Anterior cingulate cortex (tissue), 58 donors: ENCODE results near the gene SLIT3.
"Not testable (repeated sequence)": the region's sequence is repeated elsewhere in the genome, so short reads cannot be mapped to it uniquely, and the experiment has no call there.

Experiments used
- DNase-seq, 58 donors: peaks; one replicate each; lab custom pipeline; 2025; lab: John Stamatoyannopoulos, UW

Gene SLIT3

DNA sequence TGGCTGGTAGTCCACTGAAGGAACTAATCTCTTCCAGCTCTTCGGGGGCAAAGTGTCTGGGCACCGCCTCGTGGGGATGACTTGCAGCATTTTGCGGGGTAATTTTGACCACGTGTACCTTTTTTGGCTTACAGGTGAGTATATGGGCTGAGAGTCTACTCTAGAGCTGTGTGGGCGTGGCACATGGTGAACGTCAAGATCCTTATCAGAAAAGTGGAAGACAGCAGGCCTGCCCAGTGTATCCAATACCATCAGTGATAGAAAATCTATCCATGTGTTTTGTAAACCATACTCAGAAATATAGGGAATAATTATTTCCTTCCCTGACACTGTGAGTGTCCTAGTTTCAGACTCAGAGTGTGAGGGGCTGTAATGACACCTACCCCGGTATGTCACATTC, 148.5 kb downstream of the SLIT3 start:
- no peak for DNase-seq

DNA sequence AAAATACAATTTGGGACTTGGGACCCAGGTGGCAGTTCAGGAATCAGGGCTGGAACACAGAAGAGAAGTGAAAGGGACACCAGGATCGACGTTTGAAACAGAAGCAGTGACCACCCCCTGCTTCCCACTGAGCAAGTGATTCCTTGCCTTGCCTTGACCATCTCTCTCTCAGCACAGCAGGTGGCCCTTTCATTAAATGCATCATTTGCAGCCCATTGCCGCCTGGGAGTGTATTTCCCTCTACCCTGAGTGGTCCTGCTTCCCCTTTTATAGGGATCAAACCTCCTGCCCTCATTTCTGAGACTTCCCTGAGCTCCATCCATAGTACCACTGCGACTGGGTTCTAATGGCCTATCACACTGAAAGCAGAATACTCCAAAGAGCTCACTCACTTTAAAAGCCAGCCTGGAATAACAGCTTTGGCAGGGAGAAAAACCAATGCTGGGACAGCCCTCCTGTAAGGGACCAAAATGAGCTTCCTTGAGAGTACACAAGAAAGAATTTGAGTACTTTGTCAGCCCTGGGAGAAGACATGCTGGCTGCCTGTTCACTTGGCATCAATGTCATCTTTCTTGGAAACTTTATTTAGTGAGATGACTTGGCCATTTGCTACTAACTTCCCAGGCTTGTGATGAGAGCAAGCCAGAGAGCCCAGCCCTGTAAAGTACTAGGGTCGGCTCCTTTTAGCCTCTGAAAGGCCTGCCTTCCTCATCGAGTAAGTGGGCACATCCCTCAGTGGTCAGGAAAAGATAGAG, 149.7 kb downstream of the SLIT3 start:
- DNase-seq = no peak

DNA sequence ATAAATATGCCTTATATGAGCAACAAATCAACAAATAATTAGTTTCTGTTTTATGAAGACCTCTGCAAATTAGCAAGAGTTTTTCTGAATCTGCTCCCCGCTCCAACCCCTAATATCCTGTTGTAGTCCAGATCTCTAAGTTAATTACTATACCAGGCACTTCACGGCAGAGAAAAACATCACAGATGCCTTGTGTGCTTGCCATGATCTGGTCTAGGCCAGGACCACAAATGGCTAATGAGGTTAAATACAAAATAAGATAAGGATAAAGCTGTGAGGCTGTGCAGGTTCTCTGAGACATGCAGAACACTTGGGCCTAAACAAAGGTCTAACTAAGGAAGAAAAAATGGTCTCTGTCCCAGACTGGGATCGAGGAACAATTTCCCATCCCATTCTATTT, 150.8 kb downstream of the SLIT3 start:
- DNase-seq = no peak

DNA sequence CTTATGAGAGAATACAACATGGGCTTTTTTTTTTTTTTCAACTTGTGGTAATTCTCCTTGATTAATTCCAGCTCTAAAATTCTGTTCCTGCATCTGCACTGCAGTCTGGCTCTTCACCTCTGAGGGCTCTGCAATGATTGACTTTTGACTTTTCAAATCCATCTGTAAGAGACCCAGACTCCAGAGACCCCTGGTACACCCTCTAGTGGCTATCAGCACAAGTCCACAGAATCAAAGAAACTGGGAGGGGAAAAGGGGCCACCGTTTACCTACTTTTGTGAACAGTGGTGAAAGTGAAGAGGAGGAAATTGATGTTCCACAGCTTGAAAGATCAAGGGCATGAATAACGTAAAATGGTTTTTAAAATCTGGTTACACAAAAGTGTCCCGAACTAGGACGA, 151.6 kb downstream of the SLIT3 start:
- DNase-seq = no peak

DNA sequence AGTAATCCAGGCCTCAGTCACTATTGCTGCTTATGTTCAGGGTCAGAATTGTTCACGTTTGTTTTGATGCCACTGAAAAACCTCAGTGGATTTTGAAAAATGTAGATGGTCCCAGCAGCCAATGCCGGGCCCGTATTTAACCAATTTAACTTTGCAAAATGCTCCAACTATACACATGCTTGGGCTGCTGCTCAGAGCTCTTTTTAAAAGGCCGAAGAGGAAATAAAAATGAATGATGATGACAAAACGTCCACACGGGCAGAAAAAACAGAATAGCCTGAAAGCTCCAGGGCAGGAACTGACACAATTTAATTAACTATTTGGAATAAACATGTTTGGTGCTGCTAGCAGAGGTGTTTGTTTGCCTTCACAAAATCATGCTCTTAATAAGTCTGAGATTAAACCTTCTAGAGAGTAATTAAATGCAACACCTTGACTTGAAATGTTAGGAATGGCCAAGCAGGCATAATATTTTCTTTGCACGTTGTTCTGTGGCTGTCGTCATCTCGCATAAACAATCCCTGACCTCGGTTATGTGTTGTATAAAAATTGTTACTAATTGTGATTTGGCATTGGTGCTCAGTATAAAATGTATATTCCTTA, 152.7 kb downstream of the SLIT3 start:
- DNase-seq = no peak

DNA sequence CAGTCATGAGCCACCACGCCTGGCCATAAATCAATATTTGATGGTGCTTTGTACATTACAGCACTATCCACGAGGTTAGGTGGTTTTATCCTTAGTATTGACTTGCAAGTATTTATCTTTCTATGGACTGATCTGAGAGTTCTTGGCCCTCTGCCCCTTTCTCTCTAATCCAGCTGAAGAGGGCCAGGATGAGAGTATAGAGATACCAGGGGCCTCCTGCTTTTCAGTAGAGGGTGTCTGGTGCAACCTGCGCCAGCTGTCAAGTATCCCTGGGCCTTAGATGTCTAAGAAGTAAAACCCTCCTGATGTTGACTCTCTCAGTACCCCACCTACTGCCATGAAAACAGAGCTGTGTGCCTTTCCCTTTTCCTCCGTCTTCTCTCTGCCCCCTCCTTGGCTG, 153.4 kb downstream of the SLIT3 start:
- no peak for DNase-seq

DNA sequence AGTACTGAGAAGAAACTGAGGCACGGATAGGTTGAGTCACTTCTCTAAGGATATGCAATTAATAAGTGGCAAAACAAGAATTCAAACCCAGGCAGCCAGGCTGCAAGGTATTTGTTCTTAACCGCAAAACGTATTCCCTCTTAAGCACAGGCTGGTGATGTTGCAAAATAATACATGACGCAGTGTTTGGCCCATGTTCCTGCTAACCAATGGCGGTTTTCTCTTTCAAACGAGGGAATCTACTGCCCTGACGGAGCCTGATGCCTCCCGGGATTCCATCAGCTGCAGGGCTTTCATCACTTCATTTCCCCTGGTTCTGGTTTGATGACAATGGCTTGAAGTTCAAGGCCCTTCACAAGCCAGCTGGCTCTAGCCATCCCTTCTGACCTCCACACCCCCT, 154.8 kb downstream of the SLIT3 start:
- DNase-seq = no peak

DNA sequence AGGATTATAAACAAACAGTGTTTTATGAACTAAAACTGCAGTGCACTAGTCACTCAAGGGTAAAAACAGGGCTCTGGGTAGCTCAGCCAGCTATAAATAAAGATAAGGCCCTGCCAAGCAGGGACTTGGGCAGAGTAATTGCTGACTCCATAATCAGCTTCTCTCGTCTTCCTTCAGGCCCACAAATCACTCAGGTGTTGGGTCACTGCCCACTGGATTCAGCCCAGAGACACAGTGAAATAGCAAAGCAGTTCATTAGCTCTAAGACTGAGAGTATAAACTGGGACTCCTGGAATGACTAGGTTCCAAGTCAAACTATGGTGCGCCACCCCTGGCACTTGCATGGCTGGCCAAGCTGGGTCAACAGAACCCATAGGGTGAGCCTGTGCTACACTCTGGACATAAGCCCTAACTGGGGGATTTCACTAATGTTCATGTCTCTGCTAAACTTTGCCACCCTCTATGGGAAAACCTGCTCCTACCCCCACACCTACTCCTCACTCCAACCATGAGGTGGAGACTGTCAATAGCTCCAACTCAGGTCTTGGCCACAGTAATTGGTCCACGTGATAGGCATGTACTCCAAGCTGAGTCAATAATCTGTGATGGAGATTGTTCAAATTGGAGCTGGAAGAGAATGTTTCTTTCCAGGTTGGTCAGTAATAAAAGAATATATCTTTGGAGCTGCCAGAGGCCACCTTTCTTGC, 158.5 kb downstream of the SLIT3 start:
- DNase-seq = no peak

DNA sequence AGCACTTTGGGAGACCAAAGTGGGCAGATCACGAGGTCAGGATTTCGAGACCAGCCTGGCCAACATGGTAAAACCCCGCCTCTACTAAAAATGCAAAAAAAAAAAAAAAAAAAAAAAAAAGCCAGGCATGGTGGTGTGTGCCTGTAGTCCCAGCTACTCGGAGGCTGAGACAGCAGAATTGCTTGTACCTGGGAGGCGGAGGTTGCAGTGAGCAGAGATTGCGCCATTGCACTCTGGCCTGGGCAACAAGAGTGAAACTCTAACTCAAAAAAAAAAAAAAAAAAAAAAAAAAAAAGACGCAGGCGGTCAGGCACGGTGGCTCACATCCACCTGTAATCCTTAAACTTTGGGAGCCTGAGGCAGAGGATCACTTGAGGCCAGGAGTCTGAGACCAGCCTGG, 160.7 kb downstream of the SLIT3 start:
- DNase-seq = not testable (repeated sequence)

DNA sequence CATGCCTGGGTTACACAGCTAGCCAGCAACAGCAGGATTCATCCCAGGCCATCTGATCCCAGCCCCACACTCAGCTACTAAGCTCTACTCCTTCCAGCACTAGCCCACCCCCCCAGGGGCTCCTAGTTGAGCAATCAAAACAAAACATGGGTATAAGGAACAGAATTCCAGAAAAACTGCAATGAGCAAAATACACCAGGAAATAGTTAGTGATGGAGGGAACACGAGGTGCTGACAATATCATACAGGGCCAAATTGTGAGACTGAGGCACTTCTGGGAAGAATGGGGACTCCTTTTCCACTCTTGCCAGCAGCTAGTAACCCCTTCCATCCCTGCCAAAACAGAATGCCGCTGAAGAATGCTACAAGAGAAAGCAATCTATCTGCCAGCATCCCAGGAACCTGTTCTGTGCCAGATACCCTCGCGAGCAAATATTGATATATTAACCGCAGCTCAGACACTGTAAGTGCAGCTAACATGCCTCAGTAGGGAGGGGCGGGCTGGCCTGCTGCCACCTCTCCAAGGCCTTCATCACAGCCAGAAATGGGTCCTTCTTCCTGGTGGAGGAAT, 161.4 kb downstream of the SLIT3 start:
- no peak for DNase-seq

DNA sequence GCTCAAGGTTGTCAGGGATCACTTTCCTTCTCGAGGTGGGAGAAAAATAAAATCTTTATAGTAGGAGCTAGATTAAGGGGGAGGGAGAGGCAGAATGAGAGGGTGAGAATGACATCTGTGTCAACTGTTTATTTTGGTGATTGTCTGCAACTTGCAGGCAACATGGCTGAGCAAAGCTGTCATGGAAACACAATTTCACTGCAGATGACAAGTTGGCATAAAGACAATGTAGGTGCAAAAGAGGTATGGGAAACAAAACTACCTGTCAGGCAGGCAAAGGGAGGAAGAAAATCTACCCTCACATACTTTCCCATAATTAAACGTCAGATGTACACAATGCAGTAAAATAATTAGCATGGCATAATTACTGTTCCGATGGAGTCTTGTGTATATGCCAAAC, 167.4 kb downstream of the SLIT3 start:
- no peak for DNase-seq

DNA sequence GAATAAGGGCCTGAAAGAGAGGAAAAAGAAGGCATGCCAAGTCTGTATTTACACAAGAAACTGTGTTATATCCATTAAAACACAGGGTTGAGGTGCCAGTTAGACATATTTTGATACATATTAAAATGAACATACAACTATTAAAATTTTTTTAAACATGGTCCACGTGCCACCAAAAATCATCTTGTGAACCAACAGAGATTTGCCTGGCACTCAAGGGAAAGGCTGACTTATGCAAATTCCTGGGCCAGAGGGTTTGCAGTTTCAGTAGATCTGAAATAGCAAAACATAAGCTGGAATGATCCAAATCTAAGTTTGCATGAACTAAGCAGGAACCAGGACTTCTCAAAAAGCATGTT, 168.7 kb downstream of the SLIT3 start:
- DNase-seq = no peak

DNA sequence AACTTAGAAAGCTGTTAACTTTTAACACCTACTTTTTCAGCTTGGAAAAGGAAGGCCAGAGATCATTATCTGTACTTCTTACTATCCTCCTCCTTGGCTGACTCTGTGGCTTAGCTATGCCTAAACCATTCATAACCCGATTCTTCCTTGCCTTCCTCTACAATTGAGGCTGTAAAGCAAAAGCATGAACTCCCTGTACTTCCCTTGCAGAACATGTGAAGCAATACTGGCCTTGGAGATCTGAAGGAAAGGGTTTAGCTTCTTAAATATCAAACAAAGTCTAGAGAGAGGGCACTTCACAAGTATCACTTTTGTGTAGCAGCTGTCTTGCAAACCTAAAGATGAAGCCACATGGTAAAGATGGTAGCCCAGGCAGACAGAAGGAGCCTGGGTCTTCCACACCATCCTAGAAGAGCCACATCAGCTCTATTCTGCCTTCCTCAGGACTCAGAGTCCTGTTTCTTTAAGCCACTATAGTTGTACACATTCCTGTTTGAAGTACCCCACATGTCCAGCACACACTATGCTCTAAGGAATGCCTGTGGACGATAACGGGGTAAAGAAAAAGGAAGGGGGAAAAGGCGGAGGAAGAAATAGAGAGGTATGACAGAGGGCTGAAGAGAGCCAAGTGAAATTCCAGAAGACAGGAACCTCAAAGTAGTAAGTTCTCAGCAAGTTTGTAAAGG, 169.2 kb downstream of the SLIT3 start:
- DNase-seq = no peak

DNA sequence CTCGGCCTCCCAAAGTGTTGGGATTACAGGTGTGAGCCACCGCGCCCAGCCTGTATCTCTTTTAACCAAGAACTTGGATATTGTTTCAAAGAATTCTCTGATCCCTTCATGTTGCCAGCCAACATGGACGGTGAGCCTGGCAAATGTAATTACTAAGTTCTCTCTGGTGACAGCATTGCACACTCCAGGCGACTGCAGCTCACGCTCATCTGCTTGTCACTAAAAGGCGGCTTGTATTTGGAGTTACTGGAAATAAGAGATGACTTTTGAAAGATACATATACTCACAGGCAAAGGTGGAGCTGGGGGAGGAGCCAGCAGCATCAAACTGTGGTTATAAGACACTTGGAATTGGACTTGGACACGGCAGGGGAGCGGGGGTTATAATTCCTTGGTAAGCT, 172.3 kb downstream of the SLIT3 start:
- DNase-seq = no peak

DNA sequence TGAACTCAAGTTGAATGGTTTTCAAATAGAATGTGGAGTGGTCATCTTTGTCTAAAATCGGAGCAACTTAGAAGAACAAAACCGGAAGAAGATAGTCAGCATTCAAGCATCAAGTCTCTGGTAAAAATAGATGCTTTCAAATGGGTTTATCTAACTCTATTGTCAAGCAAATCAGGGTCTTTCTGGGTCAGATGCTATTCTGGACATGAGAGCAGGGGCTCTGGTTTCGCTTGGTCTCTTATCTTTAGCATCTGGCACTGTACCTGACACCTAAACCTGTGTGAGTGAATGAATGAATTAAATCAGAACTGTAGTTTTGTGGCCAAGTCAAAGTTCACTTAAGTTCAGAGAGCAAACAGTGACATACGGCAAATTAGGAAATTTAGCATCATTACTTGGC, 173.5 kb downstream of the SLIT3 start:
- DNase-seq = no peak

DNA sequence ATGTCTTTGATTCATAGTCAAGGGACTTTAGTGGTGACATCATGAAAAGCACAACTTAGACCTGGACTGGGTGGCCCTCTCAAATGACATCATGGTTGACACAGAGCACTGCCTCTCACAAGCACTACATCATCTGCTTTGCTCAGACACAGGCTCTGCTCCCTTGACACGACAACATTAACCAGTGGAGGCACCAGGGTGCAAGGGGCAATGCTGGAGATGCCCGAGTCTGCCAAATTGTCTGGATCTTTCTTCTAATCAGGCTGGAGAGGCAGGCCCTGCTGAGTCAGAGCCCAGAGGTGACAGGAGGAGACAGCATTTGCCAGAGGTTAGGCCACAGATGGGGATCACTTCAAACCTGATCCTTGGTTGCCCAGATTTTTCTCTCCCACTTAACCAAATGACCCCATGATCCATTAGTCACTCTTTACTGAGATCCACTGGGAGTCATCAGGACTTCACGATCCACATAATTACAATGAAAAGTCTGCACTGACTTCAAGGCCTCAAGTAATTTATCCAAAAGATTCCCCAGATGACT, 174.4 kb downstream of the SLIT3 start:
- DNase-seq = no peak

DNA sequence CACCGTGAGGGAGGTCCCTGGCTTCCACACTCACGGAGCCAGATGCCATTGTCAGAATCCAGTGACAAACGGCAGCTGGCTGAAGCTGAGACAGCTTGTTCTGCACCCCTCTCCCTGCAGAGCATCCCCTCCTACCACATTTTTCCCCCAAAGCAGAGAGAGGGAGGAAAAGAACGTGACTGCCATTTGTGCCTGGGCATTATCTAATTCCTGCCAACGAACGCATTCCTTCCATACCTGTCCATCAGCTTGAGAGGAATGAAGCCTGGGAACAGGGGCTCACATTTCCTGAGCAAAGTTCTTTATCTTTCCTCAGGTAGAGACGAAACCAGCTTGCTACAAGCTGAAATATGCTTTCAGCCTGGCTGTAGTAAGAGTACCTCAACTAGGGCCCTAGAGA, 175.4 kb downstream of the SLIT3 start:
- no peak for DNase-seq

DNA sequence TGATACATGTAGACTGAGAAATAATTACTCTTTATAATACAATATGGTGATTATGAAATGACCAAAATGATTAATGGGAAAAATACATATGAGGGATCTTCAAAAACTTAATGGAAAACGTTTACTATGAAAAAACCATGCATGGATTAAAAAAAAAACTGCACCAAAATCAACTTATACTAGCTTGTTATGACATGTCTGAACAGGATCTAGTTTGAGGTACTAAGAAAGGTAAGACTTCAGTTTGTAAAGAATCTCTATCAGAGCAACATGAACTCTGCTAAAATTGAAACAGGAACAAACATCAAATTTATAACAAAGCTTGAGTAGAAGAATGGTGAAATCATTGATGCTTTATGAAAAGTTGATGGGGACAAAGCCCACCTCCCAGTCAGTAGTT, 178.0 kb downstream of the SLIT3 start:
- DNase-seq = no peak

DNA sequence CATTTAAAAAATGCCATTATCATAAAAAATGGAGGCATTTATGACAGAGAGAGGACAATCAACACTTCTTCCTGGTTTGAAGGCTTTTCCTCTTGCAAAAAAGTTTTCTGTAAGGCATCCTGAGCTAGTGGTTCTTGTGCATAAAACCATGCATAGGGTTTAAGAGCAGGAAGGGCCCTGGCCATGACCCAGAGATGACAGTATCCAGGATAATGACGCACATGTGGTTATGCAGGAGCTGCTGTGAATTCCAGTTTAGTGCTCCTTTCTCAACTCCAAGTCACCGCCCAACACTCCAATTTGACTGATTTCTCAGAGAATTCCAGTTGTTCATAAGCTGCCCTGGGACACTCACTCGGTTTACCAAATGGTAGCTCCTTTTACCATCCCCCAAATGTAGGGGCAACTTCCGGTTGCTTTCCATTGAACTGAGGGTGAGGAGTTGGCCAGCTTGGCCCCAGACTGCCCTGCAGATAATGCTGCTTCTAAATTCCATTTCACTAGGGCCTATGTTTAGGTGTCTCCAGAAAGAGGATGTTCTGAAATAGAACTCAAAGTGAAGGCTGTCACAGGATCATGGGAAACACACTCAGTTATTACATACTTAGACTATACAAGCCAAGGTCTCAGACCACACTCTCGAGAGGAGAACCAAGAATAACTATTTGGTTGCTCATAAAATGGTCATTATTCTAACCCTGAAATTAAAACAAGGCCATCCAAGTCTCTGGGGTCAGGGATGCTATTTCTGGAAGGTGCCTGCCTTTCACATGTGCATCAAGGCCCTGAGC, 179.1 kb downstream of the SLIT3 start:
- DNase-seq = no peak
